GM21528 (cell line): ENCODE results near the gene SLC7A10.
"Not testable (repeated sequence)": the region's sequence is repeated elsewhere in the genome, so short reads cannot be mapped to it uniquely, and the experiment has no call there.

Experiments used
- ATAC-seq: cut with Tn5 transposase; IDR thresholded peaks from one replicate; pipeline ENCODE4 v1.9.1; 2021; ENCODE audit warnings: mild to moderate bottlenecking, moderate library complexity; ENCODE audit not compliant: unreplicated experiment, low FRiP score

The SLC7A10 gene

DNA sequence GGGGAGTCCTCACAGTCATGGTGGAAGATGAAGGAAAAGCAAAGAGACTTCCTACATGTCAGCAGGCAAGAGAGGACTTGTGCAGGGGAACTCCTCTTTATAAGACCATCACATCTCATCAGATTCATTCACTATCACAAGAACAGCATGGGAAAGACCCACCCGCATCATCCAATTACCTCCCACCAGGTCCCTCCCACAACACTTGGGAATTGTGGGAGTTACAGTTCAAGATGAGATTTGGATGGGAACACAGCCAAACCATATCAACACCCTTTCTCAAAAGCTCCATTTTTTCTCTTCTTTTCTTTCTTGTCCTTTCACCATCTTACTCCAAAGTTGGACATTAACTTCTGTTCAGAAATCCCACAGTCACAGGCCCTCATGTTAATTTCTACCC lies 36.2 kb downstream of the SLC7A10 start:
- ATAC-seq: no peak

DNA sequence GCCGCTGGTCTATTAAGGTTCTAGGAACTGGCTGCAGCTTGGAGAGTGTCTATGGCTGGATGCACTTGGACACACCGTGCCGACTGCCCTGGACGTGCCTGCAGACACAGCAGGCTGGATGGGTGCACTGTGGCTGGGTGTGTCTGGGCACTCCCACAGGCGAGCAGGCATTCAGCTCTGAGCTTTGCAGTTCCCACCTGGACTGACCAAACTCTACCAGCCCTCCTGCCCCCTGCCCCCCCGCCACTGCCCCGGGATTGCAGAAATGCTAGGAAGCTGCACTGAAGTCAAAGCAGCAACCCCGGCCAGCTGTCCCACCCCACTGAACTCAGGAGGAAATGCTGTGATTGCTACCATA lies 38.5 kb downstream of the SLC7A10 start:
- ATAC-seq: no peak

- no peak for ATAC-seq
Observed at GRCh38 chr19:33186431-33187182, 39.0 kb downstream of the SLC7A10 start.

GRCh38 chr19:33177417-33177979 lies 48.2 kb downstream of the SLC7A10 start:
- ATAC-seq: peak; percentile 28

GRCh38 chr19:33176670-33177416 lies 48.8 kb downstream of the SLC7A10 start:
- peak; percentile 78 for ATAC-seq

DNA sequence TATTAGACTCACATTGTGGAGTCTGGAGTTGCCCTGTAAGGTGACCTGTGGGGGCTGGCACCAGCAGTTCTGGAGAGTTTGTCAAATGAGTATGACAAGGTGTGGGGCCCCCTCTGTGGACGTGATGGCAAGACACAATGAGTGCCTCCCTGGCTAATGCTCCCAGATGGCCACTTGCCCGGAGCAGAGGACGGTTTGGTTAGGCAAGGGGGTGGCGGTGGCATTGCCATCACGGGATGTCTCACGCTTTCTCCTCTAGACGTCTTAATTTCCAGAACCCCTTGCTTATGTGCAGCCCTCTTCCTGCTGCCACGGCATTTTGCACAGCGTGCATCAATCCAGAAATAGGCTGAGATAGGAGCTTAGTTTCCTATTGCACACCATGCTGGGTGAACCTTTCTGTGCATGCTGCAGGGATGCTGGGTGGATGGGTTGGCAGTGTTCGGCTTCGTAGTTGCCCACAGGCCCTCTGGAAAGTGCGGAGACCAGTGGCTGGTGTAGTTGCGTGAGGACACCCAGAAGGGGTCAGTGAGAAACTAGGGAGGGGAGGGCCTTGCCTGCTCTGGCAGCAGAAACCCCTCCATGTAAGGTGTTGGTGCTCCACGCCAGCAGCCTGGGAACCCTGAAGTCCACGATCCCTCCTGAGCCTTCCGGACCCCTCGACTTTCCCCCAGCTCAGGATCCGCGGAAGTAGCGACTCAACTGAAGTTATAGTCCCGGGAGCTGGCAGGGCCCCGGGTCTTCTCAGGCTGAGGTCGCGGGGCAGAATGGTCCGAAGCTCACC lies 49.6 kb downstream of the SLC7A10 start:
- peak; percentile 0 for ATAC-seq

DNA sequence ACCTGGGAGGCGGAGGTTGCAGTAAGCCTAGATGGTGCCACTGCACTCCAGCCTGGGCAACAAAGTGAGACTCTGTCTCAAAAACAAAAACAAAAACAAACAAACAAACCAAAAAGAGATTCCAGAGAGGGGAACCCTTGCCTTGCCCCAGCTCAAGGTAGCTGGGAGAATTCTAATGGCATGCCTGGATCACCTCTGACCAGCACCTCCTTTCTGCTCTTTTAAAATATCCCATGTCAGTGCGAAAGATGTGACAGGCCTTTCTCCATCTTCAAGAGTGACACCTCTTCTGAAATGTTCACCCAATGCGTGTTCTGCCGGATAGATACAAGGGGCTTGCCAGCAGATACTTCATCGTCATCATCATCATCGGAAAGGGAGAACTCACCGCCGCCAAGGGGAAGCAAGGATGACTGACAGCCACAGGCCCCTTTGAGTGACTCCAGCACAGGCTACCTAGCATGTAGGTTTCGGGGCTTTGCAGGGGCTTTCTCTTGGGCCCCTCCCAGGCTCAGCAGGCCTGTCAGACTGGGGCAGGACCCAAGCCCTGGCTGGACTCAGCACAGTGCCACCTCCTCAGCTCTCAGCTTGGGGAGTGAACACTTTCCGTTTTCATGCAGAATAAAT lies 50.4 kb downstream of the SLC7A10 start:
- no peak for ATAC-seq

GRCh38 chr19:33174186-33174585 lies 51.5 kb downstream of the SLC7A10 start:
- ATAC-seq: no peak

GRCh38 chr19:33171916-33172359 lies 53.7 kb downstream of the SLC7A10 start:
- ATAC-seq: no peak

- ATAC-seq: no peak
Observed at GRCh38 chr19:33171222-33171795, 54.3 kb downstream of the SLC7A10 start.

GRCh38 chr19:33168528-33168927 lies 57.1 kb downstream of the SLC7A10 start:
- ATAC-seq: no peak

DNA sequence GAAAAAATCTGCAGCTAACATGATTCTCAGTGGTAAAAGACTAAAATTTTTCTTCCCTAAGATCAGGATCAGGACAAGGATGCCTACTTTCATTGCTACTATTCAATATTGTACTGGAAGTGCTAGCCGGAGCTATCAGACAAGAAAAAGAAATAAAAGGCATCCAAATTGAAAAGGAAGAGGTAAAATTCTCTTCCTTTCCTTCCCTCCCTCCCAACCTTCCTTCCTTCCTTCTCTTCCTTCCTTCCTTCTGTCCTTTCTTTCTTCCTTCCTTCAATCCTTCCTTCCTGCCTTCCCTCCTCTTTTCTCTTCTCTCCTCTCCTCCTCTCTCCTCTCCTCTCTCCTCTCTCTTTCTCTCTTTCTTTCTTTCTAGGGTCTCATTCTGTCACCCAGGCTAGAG lies 58.2 kb downstream of the SLC7A10 start:
- ATAC-seq: no peak

- not testable (repeated sequence) for ATAC-seq
Observed at GRCh38 chr19:33166037-33166436, 59.6 kb downstream of the SLC7A10 start.

DNA sequence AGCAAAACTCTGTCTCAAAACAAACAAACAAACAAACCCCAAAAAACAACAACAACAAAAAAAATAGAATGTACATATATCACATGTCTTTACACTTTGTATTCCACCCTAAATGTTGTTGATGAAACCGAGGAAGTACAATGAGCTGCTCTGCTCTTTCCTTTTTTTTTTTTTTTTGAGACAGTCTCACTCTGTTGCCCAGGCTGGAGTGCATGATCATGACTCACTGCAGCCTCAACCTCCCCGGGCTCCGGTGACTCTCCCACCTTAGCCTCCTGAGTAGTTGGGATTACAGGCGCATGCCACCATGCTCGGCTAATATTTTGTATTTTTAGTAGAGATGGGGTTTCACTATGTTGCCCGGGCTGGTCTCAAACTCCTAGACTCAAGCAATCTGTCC lies 62.2 kb downstream of the SLC7A10 start:
- ATAC-seq: no peak

DNA sequence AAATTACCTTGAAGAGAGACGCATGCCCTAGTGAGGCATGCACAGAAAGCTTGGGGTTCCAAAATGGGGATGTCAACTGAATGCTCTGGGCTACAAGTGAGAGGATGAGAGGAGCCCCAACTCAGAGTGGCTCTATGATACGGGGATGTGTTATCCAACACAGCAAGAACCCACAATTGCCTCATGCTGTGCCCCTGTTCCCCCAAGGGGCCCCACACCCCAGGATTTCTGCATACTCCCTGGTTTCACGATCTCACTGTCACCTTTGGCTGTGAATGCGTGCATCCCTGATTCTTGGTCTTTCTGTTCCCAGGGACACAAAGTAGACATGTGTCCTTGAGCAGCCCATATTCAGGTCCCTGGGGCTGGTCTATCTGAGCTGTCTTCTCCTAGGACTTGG lies 64.4 kb downstream of the SLC7A10 start:
- no peak for ATAC-seq

DNA sequence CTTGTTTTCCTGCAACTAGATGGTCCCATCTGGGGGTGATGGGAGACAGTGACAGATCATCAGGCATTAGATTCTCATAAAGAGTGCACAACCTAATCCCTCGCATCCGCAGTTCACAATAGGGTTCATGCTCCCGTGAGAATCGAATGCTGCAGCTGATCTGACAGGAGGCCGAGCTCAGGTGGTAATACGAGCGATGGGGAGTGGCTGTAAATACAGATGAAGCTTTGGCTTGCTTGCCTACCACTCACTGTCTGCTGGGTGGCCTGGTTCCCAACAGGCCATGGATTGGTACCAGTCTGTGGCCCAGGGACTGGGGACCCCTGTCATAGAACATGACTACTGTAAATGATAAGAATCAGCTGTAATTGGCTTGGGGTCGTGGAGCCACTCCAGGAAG lies 65.8 kb downstream of the SLC7A10 start:
- ATAC-seq: no peak

GRCh38 chr19:33159149-33159548 lies 66.5 kb downstream of the SLC7A10 start:
- ATAC-seq: no peak
